ENCODE results near the gene SLC37A1. TPM values are rescaled to one million over a fixed set of nuclear protein-coding genes. Genes with fewer than 3 reads are reported as not detected.
A peak's percentile ranks its signal among the peaks of the same experiment; 100 is the strongest.

SLC37A1 gene
- total and polyA plus RNA-seq, 5 experiments from 2014 or later: 2.7 to 18.7 (median 6.9) TPM

DNA sequence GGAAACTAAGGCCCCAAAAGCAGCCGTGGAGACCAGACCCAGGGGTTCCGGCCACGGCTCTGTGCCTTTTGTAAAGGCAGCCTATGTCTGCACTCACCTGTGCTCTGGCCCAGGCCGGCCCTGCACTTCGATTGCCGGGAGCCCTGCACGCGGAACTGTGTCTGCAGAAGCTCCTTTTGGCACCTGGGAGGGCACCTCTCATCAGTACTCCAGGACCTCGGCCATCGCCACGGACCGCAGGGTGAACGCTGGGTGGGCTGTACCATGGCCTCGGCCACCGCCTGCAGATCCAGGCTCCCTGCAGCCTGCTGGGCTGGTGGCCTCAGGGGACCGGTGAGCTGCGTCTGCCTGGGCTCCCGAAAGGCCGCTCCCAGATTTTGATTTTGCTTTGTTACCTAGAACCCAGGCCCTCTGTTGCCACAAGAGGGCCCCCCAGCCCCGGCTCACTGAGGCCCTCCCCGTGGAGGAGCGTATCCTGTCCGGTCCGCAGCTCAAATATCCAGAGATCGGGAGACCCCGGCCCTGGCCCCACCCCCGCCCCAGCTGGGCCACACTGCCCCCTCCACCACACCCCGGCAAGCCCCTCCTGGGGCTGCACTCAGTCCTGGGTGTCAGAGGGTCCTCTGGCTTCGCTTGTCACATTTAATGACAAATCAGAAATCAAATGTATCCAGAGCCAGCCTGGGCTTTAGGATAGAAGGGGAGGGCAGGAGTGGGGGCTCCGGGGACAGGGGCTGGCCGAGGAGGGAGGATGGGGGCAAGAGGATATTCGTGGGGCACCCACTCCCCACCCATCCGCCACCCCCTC, 79.6 kb downstream of the SLC37A1 start:
- Mint-ChIP-seq H3K27ac (peak overlapping the region in 1 of 10 donors; percentile 73), H3K4me3 (no peak overlapping the region), H3K27me3 (peaks cover 0 to 2% (median 0%) of the 10 kb centered on the region in 5 donors), H3K36me3 (no peaks in the 10 kb centered on the region), H3K4me1 (peaks cover 9 to 22% (median 19%) of the 10 kb centered on the region in 4 donors), H3K9me3 (no peaks in the 10 kb centered on the region)
- ATAC-seq: peak; percentile 81 to 96
- POLR2A ChIA-PET: interaction anchor here (0.7 to 1.1 kb wide), 2 partner anchors 183 to 227 kb away, joined by 3 to 5 read pairs; no protein-coding TSS in a partner anchor
- DNase-seq: peak; percentile 40 to 82 (median 61)

DNA sequence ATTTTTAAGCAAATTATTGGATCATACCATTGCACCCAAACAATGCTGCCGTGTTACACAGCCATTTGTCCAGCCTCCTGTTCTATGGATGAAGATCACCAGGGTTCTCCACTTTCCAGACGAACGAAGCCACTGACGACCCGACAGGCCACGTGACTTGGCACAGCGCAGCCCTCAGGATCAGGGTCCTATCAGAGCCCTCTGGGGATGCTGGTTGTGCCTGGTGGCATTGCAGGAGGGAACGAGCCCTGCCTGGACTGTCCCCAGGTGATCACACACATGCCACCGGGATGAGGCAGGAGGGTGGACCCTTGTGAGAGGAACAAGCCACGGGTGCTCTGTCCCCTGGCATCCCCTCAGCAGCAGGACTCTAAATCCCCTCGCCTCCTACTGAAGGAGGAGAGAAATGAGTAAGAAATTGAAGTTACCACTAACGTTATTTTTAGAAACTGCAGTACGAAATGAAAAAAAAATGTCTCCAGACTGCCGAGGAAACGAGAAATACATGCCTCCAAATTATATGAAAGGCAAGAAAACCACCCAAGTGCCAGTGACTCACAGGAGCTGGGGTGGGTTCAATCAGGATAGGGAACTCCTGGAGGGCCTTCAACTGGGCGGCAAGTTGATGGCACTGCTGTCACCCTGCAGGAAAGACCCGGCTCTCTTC, 81.1 kb downstream of the SLC37A1 start:
- peaks cover 0 to 2% (median 0%) of the 10 kb centered on the region in 5 donors for H3K27me3 Mint-ChIP-seq
- POLR2A ChIA-PET: interaction anchor here (0.6 kb wide), 2 partner anchors 189 to 213 kb away, joined by 3 read pairs; no protein-coding TSS in a partner anchor
- DNase-seq (no peak), ATAC-seq (no peak)
- no peak overlapping the region for H3K4me3 Mint-ChIP-seq
- H3K9me3 Mint-ChIP-seq: no peaks in the 10 kb centered on the region
- no peak overlapping the region for H3K27ac Mint-ChIP-seq
- no peaks in the 10 kb centered on the region for H3K36me3 Mint-ChIP-seq
- H3K4me1 Mint-ChIP-seq: peaks cover 9 to 22% (median 19%) of the 10 kb centered on the region in 4 donors

GRCh38 chr21:42595283-42596187, 81.9 kb downstream of the SLC37A1 start:
- POLR2A ChIA-PET: interaction anchor here (0.6 kb wide), 2 partner anchors 188 to 189 kb away, joined by 3 to 4 read pairs; no protein-coding TSS in a partner anchor
- Mint-ChIP-seq H3K4me3 (no peak overlapping the region), H3K4me1 (peaks cover 9 to 18% (median 17%) of the 10 kb centered on the region in 4 donors)

GRCh38 chr21:42596657-42597056, 83.0 kb downstream of the SLC37A1 start:
- Mint-ChIP-seq H3K27me3 (peaks cover 0 to 2% (median 0%) of the 10 kb centered on the region in 5 donors), H3K9me3 (no peaks in the 10 kb centered on the region), H3K27ac (peak overlapping the region in 2 of 10 donors; percentile 18 to 51), H3K4me3 (no peak overlapping the region), H3K36me3 (no peaks in the 10 kb centered on the region), H3K4me1 (peaks cover 6 to 7% (median 7%) of the 10 kb centered on the region in 4 donors)
- DNase-seq (no peak), ATAC-seq (no peak)
- POLR2A ChIA-PET: interaction anchor here (0.6 kb wide), 1 partner anchor 247 kb away, joined by 3 read pairs; no protein-coding TSS in a partner anchor

More at GRCh38 chr21:42595283-42596187, 81.9 kb downstream of the SLC37A1 start:
- Mint-ChIP-seq H3K36me3 (no peaks in the 10 kb centered on the region), H3K27ac (peak overlapping the region in 1 of 10 donors; percentile 37), H3K9me3 (no peaks in the 10 kb centered on the region), H3K27me3 (peaks cover 0 to 2% (median 0%) of the 10 kb centered on the region in 5 donors)
- DNase-seq (no peak), ATAC-seq (no peak)

DNA sequence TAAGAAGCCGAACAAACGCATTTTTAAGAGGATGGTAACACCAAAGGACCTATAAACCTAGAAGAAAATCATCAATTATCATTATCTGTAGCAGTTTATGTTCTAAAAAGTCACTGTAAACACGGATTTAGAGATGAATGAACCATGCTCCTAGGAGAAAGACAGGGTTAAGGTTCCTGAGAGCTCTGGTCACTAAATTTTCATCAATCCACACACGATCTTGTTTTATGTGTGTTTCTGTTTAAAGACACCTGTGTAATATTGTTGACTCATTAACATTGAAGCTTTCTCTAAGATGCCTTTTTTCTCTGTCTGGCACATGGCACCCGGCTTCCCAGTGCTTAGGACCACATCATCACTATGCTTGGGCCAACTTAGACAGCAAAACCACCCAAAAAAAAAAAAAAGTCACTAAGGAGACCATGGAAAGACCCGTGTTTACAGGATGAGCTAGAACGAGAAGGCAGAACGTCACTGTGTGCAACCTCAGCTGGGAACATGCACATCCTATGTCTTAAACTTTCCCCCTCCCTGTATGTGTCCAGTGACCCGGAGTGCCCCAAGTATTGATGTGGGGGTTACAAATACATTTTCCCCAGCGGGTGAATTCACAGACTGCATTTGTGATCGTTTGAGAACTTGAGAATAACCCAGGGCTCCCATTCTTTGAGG, 84.0 kb downstream of the SLC37A1 start:
- POLR2A ChIA-PET: interaction anchor here (0.9 kb wide), 1 partner anchor 19 kb away, joined by 3 read pairs; no protein-coding TSS in a partner anchor
- Mint-ChIP-seq H3K27me3 (peaks cover 0 to 2% (median 0%) of the 10 kb centered on the region in 5 donors), H3K9me3 (no peaks in the 10 kb centered on the region), H3K27ac (peak overlapping the region in 1 of 10 donors; percentile 32), H3K4me3 (no peak overlapping the region), H3K36me3 (no peaks in the 10 kb centered on the region), H3K4me1 (peaks cover 0 to 2% (median under 1%) of the 10 kb centered on the region in 4 donors)
- ATAC-seq (no peak), DNase-seq (no peak)

DNA sequence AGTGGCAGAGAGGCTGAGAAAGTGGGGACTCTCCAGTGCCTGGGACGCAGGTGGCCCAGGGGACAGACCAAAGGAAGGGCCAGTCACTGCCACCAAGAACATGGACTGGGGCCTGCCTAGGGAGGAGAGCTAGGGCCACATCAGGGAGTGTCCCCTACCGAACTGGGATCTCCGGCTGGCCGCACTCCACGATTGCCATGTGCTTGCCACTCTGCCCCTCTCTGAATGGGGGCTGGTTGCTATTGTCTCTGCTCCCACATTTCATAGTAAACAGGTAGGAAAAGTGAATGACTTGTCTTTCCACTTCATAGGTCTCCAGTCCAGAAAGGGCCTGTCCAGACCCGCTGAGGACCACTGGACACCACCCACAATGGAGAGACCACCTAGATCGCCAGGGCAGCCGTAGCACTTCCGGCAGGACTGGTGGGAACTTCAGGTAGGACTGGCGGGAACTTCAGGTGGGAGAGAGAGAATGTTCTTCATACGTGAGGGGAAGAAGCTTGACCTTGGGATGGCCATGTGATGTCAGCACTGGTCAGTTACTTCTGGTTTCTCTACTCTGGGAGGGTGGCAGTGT, 84.6 kb downstream of the SLC37A1 start:
- H3K9me3 Mint-ChIP-seq: no peaks in the 10 kb centered on the region
- peaks cover 0 to 1% (median under 1%) of the 10 kb centered on the region in 4 donors for H3K4me1 Mint-ChIP-seq
- ATAC-seq (no peak), DNase-seq (no peak)
- H3K27ac Mint-ChIP-seq: no peak overlapping the region
- POLR2A ChIA-PET: interaction anchor here (0.9 kb wide), 1 partner anchor 18 kb away, joined by 3 read pairs; no protein-coding TSS in a partner anchor
- H3K27me3 Mint-ChIP-seq: peaks cover 0 to 2% (median 0%) of the 10 kb centered on the region in 5 donors
- no peak overlapping the region for H3K4me3 Mint-ChIP-seq
- H3K36me3 Mint-ChIP-seq: peaks cover 0 to 2% (median 0%) of the 10 kb centered on the region in 3 donors

DNA sequence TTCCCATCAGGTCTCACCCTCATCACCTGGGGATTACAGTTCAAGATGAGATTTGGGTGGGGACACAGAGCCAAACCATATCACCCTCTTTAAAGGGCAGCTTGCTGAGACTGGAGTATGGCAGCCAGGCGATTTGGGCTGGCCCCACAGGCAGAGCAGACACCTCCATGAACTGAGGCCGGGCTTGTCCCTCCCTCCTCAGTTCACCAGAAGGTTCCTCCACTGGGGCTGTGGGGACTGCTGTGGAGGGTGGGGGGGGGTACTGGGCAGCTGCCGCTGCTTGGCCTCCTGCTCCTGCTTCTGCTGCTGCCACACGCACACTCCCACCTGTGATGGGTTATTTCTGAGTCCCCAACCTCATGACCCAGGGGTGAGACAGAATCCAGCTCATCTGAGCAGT, 85.8 kb downstream of the SLC37A1 start:
- peaks cover 0 to 2% (median 0%) of the 10 kb centered on the region in 3 donors for H3K36me3 Mint-ChIP-seq
- ATAC-seq: no peak
- H3K4me3 Mint-ChIP-seq: no peak overlapping the region
- H3K27me3 Mint-ChIP-seq: peaks cover 0 to 2% (median 0%) of the 10 kb centered on the region in 5 donors
- no peaks in the 10 kb centered on the region for H3K4me1 Mint-ChIP-seq
- peaks cover 0 to 7% (median 3%) of the 10 kb centered on the region in 9 donors for H3K9me3 Mint-ChIP-seq
- H3K27ac Mint-ChIP-seq: no peak overlapping the region
- POLR2A ChIA-PET: no interaction called here
- no peak for DNase-seq

- H3K27ac Mint-ChIP-seq: no peak overlapping the region
- no peaks in the 10 kb centered on the region for H3K4me1 Mint-ChIP-seq
- no peak overlapping the region for H3K4me3 Mint-ChIP-seq
- ATAC-seq (no peak), DNase-seq (no peak)
- peaks cover 0 to 9% (median 3%) of the 10 kb centered on the region in 9 donors for H3K9me3 Mint-ChIP-seq
- peaks cover 0 to 2% (median 0%) of the 10 kb centered on the region in 3 donors for H3K36me3 Mint-ChIP-seq
- POLR2A ChIA-PET: no interaction called here
- peaks cover 0 to under 1% (median 0%) of the 10 kb centered on the region in 5 donors for H3K27me3 Mint-ChIP-seq
These were observed 86.3 kb downstream of the SLC37A1 start for GRCh38 chr21:42599962-42600361.

DNA sequence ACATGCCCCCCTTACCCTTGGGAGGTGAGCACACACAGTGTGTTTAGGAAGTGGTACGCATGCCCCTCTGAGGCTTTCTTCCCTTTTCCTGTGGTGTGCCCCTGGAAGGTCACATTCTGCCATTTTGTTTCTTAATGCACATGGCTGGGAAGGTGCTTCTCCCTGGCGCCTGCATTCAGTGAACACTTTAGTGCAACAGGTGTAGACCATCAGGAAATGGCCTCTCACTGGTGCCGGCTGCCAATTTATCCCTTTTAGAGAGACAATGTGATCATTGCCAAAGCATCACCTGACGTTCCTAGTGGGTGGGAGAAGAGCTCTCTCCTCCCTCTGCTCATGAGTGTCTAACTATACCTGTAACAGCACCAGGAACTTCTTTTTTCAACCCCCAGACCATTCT, 88.0 kb downstream of the SLC37A1 start:
- Mint-ChIP-seq H3K27ac (peak overlapping the region in 1 of 10 donors; percentile 46), H3K36me3 (peaks cover 0 to 2% (median 0%) of the 10 kb centered on the region in 3 donors), H3K27me3 (no peaks in the 10 kb centered on the region), H3K4me1 (no peaks in the 10 kb centered on the region), H3K4me3 (no peak overlapping the region), H3K9me3 (peaks cover 4 to 22% (median 12%) of the 10 kb centered on the region in 9 donors)
- ATAC-seq (no peak), DNase-seq (no peak)
- POLR2A ChIA-PET: no interaction called here

- DNase-seq: no peak
- no peaks in the 10 kb centered on the region for H3K27me3 Mint-ChIP-seq
- H3K36me3 Mint-ChIP-seq: peaks cover 0 to 4% (median 0%) of the 10 kb centered on the region in 3 donors
- peaks cover 6 to 31% (median 15%) of the 10 kb centered on the region in 9 donors for H3K9me3 Mint-ChIP-seq
- H3K4me1 Mint-ChIP-seq: peaks cover 0 to 12% (median 7%) of the 10 kb centered on the region in 4 donors
- POLR2A ChIA-PET: no interaction called here
- no peak overlapping the region for H3K4me3 Mint-ChIP-seq
- no peak overlapping the region for H3K27ac Mint-ChIP-seq
- no peak for ATAC-seq
These were observed 93.5 kb downstream of the SLC37A1 start for GRCh38 chr21:42607102-42607501.

- Mint-ChIP-seq H3K36me3 (peaks cover 0 to 4% (median 3%) of the 10 kb centered on the region in 3 donors), H3K27ac (peak overlapping the region in 1 of 10 donors; percentile 70), H3K4me1 (peaks cover 0 to 12% (median 7%) of the 10 kb centered on the region in 4 donors), H3K4me3 (no peak overlapping the region), H3K27me3 (no peaks in the 10 kb centered on the region), H3K9me3 (peaks cover 6 to 35% (median 16%) of the 10 kb centered on the region in 9 donors)
- DNase-seq (no peak), ATAC-seq (no peak)
- POLR2A ChIA-PET: interaction anchor here (0.6 kb wide), 1 partner anchor 146 kb away, joined by 3 read pairs; no protein-coding TSS in a partner anchor
These were observed 94.0 kb downstream of the SLC37A1 start for GRCh38 chr21:42607525-42608102.

Data from naive thymus-derived CD8-positive, alpha-beta T cell (primary cell).